Measurements from ENCODE around the gene PDIA2.
"Not testable (repeated sequence)": the region's sequence is repeated elsewhere in the genome, so short reads cannot be mapped to it uniquely, and the experiment has no call there.

PDIA2 gene

GRCh38 chr16:301950-302349 is 19.0 kb downstream of the PDIA2 start:
- no peak for DNase-seq (ENCODE audit: low spot score)

- DNase-seq (ENCODE audit: low spot score): no peak
Observed at GRCh38 chr16:303760-304505, 21.0 kb downstream of the PDIA2 start.

- no peak for DNase-seq (ENCODE audit: low spot score)
Observed at GRCh38 chr16:305916-306626, 23.1 kb downstream of the PDIA2 start.

GRCh38 chr16:306911-307370 is 24.0 kb downstream of the PDIA2 start:
- DNase-seq (ENCODE audit: low spot score): no peak

GRCh38 chr16:307691-308312 is 24.8 kb downstream of the PDIA2 start:
- no peak for DNase-seq (ENCODE audit: low spot score)

GRCh38 chr16:309476-309875 is 26.5 kb downstream of the PDIA2 start:
- no peak for DNase-seq (ENCODE audit: low spot score)

- DNase-seq (ENCODE audit: low spot score): no peak
Observed at GRCh38 chr16:311725-312124, 28.8 kb downstream of the PDIA2 start.

- no peak for DNase-seq (ENCODE audit: low spot score)
Observed at GRCh38 chr16:314351-314750, 31.4 kb downstream of the PDIA2 start.

- DNase-seq (ENCODE audit: low spot score): no peak
Observed at GRCh38 chr16:314795-315299, 31.9 kb downstream of the PDIA2 start.

- DNase-seq (ENCODE audit: low spot score): no peak
Observed at GRCh38 chr16:316741-317464, 33.9 kb downstream of the PDIA2 start.

- no peak for DNase-seq (ENCODE audit: low spot score)
Observed at GRCh38 chr16:317583-317982, 34.6 kb downstream of the PDIA2 start.

- DNase-seq (ENCODE audit: low spot score): no peak
Observed at GRCh38 chr16:318628-319027, 35.7 kb downstream of the PDIA2 start.

GRCh38 chr16:320206-320605 is 37.2 kb downstream of the PDIA2 start:
- DNase-seq (ENCODE audit: low spot score): no peak

GRCh38 chr16:321532-321931 is 38.6 kb downstream of the PDIA2 start:
- DNase-seq (ENCODE audit: low spot score): no peak

- DNase-seq (ENCODE audit: low spot score): no peak
Observed at GRCh38 chr16:322476-323143, 39.6 kb downstream of the PDIA2 start.

GRCh38 chr16:324201-324450 is 41.2 kb downstream of the PDIA2 start:
- DNase-seq (ENCODE audit: low spot score): no peak

GRCh38 chr16:324451-325334 is 41.7 kb downstream of the PDIA2 start:
- no peak for DNase-seq (ENCODE audit: low spot score)

- DNase-seq (ENCODE audit: low spot score): no peak
Observed at GRCh38 chr16:325375-326145, 42.6 kb downstream of the PDIA2 start.

- DNase-seq (ENCODE audit: low spot score): no peak
Observed at GRCh38 chr16:330741-331140, 47.8 kb downstream of the PDIA2 start.

GRCh38 chr16:331181-331814 is 48.3 kb downstream of the PDIA2 start:
- DNase-seq (ENCODE audit: low spot score): not testable (repeated sequence)

Measured in globus pallidus (tissue), 1 donor.